HG03095 (cell line): Measurements from ENCODE around the gene TENT4A.
"Not testable (repeated sequence)": the region's sequence is repeated elsewhere in the genome, so short reads cannot be mapped to it uniquely, and the experiment has no call there.

Source experiments
- ATAC-seq: cut with Tn5 transposase; IDR thresholded peaks from one replicate; pipeline ENCODE4 v1.9.1; 2021; ENCODE audit warnings: moderate library complexity; ENCODE audit not compliant: unreplicated experiment

TENT4A gene

GRCh38 chr5:6768590-6769230 lies 55.5 kb downstream of the TENT4A start:
- ATAC-seq, result no peak

GRCh38 chr5:6770826-6771607 lies 57.8 kb downstream of the TENT4A start:
- ATAC-seq, result no peak

- ATAC-seq, result no peak
These were observed 59.7 kb downstream of the TENT4A start for GRCh38 chr5:6772886-6773285.

GRCh38 chr5:6773342-6774035 lies 60.3 kb downstream of the TENT4A start:
- no peak for ATAC-seq

GRCh38 chr5:6774207-6774606 lies 61.0 kb downstream of the TENT4A start:
- not testable (repeated sequence) for ATAC-seq

GRCh38 chr5:6774721-6775204 lies 61.5 kb downstream of the TENT4A start:
- no peak for ATAC-seq

- ATAC-seq, result no peak
These were observed 62.3 kb downstream of the TENT4A start for GRCh38 chr5:6775571-6775970.

- ATAC-seq, result no peak
These were observed 67.7 kb downstream of the TENT4A start for GRCh38 chr5:6780802-6781391.

GRCh38 chr5:6781716-6782115 lies 68.5 kb downstream of the TENT4A start:
- ATAC-seq, result no peak

GRCh38 chr5:6783787-6784186 lies 70.6 kb downstream of the TENT4A start:
- no peak for ATAC-seq

GRCh38 chr5:6784481-6784880 lies 71.2 kb downstream of the TENT4A start:
- no peak for ATAC-seq

- no peak for ATAC-seq
These were observed 72.1 kb downstream of the TENT4A start for GRCh38 chr5:6785161-6785860.

GRCh38 chr5:6785861-6786180 lies 72.6 kb downstream of the TENT4A start:
- no peak for ATAC-seq

- ATAC-seq, result no peak
These were observed 73.7 kb downstream of the TENT4A start for GRCh38 chr5:6786786-6787495.

- ATAC-seq, result no peak
These were observed 74.7 kb downstream of the TENT4A start for GRCh38 chr5:6787941-6788340.

GRCh38 chr5:6788439-6788838 lies 75.2 kb downstream of the TENT4A start:
- ATAC-seq, result no peak

- ATAC-seq, result no peak
These were observed 75.9 kb downstream of the TENT4A start for GRCh38 chr5:6788956-6789649.

GRCh38 chr5:6790346-6790865 lies 77.2 kb downstream of the TENT4A start:
- ATAC-seq, result no peak

GRCh38 chr5:6791031-6791430 lies 77.8 kb downstream of the TENT4A start:
- no peak for ATAC-seq
